ENCODE results near the gene LSM3.
"Not testable (repeated sequence)": the region's sequence is repeated elsewhere in the genome, so short reads cannot be mapped to it uniquely, and the experiment has no call there.

The LSM3 gene

DNA sequence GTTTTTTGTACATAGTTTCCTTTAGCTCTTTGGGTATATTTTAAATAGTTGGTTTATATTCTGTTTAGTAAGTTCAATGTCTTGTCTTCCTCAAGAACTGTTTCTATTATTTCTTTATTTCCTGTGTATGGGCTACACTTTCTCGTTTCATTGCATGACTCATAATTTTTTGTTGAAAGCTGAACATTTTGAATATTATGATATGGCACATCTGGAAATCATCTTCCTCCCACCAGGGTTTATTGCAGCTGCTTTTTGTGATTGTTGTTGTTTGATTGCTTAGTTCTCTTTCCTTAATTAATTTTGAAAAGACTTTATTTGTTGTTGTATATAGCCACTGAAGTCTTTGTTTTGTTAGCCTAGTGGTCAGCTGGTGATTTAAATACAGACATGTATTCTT is 43.8 kb downstream of the LSM3 start:
- DNase-seq (ENCODE audit: low read depth, low spot score), result no peak

DNA sequence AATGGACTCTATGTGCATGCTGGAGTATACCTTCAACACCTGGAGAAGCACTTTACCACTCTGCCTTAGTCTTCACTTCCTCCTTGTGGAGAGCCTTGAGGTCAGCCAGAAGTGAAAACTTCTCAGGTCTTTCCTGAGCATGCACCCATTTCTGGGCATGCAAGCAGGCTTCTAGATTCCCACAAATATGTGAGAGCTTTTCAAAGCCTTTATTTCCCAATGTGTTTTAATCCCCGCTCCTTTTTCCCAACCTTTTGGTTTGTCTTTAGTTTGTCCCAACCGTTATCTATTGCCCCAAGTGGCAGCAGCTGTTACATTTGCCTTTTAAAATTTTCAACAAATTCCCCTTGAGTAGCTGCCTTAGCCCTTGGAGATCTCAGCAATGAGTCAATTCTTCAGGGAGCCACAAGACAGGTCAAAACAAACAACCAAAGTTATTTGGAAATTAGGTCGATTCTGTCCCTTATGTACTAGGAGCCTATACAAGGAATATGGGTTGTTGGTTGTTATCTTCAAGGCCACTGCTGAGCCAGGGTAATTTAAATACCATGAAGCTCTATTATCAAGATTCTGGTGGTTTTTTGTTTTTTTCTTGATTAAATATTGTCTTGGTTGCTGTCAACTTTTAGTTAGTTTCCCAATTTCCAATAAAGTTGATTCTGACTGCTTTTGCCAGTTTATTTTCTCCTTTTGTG is 44.4 kb downstream of the LSM3 start:
- DNase-seq (ENCODE audit: low read depth, low spot score), result no peak

DNA sequence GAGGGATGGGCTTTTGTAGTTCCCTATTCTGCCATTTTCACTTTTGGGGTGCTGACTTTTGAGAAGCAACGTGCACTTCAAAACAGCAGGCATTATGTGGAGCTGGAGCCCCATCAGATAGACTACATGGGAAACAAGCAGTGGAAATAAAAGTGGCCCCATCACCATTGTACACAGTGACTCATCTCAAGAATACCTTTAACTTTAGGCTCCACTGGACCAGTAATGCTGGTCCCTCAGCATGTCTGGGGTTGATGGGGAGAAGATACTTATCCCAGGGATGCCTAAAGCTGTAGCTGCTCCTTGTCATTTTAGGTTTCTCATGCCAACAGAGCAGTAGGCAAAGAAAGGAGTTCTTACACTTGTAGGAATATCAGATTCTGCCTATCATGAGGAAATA is 45.0 kb downstream of the LSM3 start:
- DNase-seq (ENCODE audit: low read depth, low spot score), result no peak

DNA sequence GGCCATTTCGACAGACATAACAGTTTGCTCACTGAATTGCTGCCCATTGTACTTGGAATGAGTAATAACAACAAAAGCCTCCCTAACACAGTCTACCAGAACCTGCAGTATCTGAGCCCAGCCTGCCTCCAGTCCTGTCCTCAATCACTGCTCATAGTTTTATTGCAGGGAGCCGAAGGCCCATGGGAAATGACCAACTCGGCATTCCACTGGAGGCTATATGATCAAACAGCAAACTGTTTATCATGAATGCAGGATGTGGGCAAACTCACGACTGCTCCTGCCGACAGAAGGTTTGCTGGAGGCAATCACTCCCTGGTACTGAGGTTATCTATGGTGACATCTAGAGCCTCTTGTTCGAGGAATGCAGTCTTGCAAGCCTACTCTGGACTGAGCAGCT is 46.3 kb downstream of the LSM3 start:
- no peak for DNase-seq (ENCODE audit: low read depth, low spot score)

DNA sequence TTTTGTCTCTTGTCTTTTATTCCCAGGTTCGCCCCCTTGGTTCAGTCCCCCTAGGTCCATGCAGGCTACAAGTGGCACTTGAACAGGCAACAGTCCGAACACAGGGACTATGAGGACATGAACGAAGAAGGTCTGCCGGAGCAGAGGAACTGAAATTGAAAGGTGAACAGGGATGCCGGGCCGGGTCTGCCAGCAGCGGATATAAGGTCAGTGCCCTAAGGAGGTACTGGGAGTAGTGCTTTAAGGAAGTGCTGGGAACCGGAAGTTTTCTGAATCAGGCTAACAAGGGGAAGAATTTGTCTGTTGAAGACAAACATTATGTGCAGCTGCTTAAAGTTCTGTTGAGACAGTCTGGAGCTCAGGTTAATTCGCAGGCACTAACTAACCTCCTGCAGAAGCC is 46.8 kb downstream of the LSM3 start:
- DNase-seq (ENCODE audit: low read depth, low spot score), result no peak

DNA sequence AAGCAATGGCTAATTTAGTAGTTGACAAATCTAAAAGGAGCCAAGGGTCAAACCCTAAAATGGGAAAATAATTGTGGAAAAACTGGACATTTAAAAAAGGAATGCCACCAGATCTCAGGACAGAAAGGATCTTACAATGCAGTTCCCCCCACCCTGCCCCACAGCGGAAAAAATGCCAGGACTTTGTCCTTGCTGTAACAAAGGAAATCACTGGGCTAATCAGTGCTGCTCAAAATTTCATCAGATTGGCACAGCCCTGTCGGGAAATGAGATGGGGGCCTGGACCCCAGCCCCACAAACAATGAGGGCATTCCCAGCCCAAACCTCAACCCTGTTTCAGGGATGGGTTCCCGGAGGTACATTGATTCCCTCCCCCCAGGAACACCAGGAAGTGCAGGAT is 47.7 kb downstream of the LSM3 start:
- not testable (repeated sequence) for DNase-seq (ENCODE audit: low read depth, low spot score)

DNA sequence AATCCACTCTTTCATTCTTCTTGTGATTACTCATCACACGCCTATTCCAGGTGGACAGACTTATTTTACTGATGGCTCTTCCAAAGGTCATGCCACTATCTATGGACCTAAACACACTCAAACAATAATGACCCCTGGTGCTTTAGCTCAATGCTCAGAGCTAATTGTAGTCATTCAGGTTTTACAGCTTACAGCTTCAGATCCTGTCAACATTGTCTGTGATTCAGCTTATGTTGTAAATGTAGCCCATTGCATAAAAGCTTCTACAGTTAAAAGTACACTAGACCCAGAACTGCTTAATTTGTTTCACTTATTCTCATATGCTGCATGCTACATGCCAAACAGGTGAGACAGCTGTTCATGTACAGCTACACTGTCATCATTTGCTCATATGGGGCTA is 49.2 kb downstream of the LSM3 start:
- no peak for DNase-seq (ENCODE audit: low read depth, low spot score)

DNA sequence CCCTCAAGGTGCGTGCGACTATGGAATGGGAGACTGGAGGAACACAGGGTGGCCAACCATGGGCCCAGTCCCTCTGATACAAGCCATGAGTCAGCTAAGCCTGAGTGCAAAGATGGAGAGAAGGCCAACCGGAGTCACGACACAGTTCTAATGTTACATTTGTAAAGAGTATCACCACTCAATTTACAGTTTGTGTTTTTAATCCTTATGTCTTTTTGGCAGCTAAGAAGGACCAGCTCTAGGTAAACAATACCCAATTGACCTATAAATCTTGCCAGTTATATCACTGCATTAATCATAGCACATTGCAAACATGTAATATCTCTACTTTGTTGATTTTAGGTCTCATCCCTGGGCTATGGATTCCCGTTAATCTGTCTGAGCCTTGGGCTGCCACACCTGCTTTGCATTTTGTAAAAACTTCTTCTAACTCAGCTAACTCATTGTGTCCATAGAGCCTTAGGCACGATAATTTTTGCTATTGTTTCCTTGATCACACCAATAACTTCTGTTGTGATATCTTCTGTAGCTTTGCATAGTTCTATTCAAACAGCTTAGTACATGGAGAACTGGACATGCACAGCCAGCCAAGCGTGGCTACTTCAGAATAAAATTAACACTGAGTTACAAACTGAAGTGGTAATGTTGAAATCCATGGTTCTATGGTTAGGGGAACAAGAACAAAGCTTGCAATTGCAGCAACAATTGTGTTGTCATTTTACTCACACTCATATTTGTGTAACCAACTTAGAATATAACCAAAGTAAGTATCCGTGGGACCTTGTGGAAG is 50.3 kb downstream of the LSM3 start:
- DNase-seq (ENCODE audit: low read depth, low spot score), result no peak

DNA sequence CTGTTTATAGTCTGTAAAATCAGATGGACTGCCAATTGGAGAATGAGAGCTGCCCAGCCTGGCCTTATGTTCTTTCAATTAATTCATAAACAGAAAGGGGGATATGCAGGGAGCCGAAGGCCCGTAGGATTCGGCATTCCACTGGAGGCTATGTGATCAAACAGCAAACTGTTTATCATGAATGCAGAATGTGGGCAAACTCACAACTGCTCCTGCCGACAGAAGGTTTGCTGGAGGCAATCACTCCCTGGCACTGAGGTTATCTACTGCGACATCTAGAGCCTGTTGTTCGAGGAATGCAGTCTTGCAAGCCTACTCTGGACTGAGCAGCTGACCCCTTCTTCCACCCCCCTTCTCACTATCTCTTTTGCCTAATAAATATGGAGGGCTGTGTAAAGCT is 51.1 kb downstream of the LSM3 start:
- not testable (repeated sequence) for DNase-seq (ENCODE audit: low read depth, low spot score)

DNA sequence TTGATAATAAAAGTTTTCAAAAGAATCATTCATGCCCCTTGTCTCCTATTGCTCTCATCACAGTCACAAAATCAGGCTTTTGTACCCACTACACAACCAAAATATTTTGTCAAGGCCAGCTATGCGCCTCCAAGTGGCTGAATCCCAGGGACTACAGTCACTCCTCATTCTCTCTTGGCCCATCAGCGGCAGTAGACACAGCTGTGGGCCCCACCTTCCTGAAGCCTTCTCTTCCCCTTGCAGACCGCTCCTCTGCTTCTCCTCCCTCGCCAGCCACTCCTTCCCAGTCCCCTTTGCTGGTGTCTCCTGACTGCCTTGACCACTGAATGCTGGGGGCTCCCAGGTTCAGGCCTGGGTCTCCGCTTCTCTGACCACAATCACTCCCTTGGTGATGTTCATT is 52.1 kb downstream of the LSM3 start:
- no peak for DNase-seq (ENCODE audit: low read depth, low spot score)

DNA sequence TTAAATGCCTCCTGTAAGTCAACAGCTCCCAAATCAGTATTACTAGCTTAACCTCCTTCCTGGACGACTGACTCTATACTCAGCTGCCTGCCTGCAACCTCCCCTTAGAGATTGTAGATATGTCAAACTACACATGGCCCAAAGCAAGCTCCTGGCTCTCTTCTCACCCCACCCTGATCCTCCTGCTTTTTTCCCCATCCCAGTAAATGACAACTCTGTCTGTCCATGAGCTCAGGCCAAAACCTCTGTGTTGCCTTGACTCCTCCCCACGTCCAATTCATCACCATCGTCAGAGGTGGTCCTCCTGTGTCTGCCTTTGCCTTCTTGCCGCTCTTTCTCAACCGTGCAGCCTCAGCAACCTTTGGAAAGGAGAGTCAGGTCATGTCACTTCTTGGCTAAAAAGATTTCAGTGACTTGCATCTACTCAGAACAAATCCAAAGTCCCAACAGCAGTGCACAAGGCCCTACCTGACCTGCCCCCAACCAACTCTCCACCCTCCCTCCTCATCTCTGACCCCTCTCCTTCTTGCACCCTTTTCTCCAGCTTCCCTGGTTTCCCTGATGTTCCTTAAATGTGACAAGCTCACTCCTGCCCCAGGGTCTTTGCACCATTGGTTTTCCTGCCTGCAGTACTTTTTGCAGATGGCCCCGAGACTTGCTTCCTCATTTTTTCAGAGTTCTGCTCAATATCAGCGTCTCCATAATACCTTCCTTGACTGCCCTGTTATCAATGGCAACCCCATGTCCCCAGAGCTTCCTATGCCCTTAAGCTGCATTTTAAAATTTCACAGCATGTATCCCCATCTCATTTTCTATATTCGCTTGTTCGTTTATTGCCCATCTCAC is 52.8 kb downstream of the LSM3 start:
- no peak for DNase-seq (ENCODE audit: low read depth, low spot score)

DNA sequence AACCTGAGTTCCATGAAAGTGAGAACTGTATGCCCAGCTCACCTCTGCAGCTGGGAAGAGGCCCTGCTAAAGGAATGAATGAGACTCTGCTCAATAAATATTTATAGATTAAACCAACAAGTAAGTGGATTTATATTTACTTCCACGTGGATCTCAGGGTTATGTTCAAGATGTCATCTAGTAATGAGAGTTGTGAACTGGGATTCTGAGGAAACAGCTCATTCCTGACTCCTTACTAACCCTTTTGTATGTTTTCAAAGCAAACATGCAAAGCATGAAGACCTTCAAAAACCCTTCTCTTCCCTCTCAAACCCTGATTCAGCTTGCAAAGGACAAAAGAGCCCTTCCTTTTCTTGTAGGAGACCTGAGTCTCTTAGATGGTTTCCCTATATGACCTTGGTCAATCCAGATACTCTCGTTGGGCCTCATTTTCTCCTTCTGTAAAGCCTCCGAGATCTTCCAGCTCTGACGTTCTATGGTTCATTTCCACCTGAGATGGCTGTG is 53.4 kb downstream of the LSM3 start:
- no peak for DNase-seq (ENCODE audit: low read depth, low spot score)

DNA sequence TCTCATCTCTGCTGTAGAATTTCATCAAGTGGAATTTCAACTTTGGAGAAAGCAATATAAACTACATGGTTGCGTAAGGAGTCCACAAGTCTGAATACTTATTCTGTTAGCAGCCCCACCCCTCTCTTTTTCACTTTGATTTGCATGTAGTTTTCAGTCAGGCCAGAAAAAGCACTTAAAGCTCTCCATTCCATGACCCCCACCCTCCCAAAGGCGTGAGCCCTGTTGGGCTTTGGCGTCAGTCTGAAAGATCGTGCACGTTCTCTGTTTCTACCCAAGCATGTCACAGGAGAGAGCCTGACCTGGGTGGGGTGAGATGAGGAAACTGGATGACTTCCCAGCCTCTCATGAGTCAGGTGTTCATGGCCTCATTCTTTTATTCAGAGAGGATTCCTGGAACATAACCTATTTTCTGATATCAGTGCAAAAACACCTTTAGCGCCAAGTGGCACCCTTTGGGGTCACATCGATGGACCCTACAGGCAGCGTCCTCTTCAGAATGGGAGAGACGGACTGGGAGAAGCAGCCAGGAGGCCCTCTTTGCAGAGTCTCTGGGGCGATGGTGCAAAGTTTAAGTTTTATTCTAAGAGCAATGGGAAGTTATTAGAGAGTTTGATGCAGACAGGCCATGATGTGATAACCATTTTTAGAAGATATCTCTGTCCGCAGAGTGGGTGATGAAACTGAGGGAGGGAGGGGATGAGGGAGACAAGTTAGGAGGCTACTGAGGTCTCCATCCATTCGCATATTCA is 55.8 kb downstream of the LSM3 start:
- DNase-seq (ENCODE audit: low read depth, low spot score), result no peak

DNA sequence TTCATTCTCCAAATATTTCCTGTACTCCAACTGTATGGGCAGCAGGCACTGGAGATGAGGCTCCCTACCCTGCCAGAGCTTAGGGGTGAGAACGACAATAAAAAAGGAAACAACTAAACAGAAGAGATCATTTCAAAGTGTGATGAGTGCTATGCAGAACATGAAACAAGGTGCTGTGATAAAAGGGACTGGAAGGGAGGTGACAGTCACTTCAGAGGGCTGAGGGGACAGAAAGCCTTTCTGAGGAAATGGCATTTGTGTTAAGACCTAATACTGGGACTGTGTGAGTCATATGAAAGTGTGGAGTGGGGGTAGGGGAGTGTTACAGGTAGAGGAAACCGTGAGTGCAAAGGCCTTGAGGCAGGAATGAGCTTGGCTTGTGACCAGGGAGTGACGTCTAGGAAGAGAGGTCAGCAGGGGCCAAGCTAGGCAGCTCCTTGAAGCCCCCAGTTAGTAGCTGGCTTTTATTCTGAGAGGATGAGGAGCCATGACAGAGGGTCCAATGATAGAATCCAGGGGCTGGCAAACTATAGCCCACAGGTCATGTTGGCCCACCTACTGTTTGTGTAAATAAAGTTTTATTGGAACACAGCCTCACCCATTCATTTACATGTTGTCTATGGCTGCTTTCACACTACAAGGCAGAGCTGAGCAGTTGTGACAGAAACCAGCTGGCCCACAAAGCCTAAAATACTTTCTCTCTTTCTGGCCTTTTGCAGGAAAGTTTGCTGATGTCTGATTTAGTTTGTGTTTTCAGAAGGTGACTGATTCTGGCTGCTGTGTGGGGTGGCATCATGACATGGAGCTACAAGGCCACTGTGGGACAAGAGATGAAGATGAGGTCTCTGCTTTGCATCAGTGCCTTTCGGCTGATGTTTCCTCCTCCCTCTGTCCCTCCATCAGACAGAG is 56.6 kb downstream of the LSM3 start:
- no peak for DNase-seq (ENCODE audit: low read depth, low spot score)

DNA sequence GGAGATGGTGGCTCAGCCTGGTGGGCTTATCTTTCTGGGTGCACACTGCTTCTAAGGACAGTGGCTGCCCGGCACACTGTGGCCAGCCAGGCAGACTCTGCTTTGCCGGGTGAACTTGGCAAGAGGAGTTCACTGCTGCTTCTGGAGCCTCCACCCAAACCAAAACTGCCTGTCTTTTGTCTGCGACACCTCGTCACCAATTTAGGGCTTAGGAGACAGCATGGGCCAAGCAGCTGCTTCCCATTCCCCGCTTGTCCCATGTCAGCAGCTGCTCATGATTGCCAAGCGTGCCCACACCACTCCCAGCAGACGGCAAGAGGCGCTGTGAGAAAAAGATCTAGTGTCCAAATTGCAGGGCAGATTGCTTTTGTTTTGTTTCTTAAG is 57.3 kb downstream of the LSM3 start:
- no peak for DNase-seq (ENCODE audit: low read depth, low spot score)

DNA sequence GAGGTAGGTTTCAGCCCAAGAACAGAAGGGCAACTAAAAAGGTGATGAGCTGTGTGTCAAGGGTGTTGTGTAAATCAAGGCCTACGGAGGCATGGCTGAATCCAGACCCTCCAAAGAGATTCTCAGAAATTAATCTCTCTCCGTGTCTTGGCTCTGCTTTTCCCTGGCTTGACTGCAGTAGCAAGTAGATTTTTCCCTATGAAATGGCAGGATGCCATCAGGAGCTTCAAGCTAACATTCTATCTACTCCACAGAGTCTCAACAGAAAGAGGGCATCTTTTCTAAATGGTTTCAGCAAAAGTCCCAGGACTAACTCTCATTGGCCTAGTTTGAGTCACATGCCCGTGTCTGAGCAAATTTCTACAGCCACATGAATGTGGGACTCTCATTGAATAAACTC is 58.3 kb downstream of the LSM3 start:
- no peak for DNase-seq (ENCODE audit: low read depth, low spot score)

DNA sequence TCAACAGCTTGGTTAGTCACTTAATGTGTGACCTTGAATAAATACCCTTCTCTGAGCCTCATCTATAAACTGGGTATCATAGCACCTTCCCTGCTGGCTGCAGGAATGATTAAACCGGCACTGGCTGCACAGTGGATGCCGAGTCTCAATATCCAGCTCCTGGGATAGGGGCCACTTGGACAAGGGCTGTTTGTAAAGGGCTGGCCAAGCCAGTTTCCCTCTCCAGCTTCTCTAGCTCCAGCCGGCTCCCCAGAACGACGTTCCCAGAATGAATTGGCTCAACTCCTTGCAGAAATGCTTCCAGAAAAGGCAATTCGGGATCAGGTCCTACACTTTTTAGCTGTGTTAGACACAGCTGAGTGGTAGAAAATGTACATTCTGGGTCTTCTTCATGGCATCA is 58.8 kb downstream of the LSM3 start:
- DNase-seq (ENCODE audit: low read depth, low spot score), result no peak

DNA sequence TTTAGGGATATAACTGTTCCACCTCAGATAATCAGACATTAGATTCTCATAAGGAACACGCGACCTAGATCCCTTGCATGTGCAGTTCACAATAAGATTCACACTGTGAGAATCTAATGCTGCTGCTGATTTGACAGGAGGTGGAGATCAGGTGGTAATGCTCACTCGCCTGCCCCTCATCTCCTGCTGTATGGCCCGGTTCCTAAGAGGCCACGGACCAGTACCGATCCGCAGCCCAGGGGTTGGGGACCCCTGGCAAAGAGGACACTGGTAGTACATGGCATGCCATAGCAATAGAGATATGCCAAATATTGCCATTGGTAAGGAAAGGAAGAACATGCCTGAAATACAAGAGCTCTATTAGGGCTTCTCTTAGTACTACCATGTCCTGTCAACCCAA is 59.7 kb downstream of the LSM3 start:
- DNase-seq (ENCODE audit: low read depth, low spot score), result no peak

DNA sequence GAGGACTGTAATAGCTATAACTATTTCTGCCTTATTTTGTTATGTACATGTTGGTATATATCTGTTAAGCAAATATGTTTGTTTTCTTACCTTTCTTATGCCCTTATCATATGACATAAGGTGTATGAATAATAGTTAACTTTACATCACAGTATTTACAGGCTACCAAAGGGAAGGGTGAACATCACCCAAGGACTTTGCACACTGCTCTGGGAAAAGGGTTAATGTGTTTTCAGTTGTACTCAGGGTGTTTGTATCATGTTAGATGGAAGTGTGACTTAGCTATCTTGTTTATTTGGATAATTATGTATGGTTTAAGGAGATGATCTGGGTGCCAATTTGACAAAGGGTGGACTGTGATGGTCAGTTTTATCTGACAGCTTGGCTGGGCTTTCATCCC is 60.3 kb downstream of the LSM3 start:
- DNase-seq (ENCODE audit: low read depth, low spot score), result no peak

DNA sequence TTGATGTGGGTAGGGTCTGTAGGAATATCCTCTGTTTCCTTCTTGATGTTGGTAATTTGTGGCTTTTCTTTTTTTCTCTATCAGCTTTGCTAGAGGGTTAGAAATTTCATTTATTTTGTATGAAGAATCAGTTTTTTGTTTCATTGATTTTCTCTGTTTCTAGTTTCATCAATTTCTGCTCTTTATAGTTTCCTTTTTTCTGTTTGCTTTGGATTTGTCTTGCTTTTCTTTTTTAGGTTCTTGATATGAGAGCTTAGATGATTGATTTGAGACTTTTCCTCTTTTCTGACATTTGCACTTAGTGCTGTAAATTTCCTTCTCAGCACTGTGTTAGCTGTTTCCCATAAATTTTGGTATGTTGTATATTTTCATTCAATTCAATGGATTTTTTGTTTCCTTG is 61.3 kb downstream of the LSM3 start:
- no peak for DNase-seq (ENCODE audit: low read depth, low spot score)

DNA sequence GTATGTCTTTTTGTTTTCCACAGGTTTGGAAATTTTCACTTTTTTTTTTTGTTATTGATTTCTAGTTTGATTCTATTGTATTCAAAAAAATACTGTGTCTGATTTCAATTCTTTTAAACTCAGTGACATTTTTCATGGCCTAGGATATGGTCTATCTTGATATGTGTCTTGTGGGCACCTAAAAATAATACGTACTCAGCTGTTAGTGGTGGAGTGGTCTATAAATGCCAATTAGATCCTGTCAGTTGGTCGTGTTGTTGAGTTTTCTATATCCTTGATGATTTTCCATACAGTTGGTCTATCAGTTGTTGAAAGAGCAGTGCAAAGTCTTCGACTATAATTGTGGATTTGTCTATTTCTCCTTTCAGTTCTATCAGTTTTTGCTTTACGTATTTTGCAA is 61.7 kb downstream of the LSM3 start:
- no peak for DNase-seq (ENCODE audit: low read depth, low spot score)
